HEK293T (cell line): Measurements from ENCODE around the gene RNF26.

Experiments
- CTCF ChIA-PET: fragments of 350-600 bp; formaldehyde crosslinking; extraction: SDS; loops from one replicate; lab custom pipeline; 2021; ENCODE audit warnings: antibody characterized with exemption, inconsistent platforms; lab: Yijun Ruan, JAX
- POLR2A ChIA-PET: fragments of 350-600 bp; formaldehyde crosslinking; extraction: SDS; loops from one replicate; lab custom pipeline; 2020; ENCODE audit warnings: antibody characterized with exemption, inconsistent platforms; lab: Yijun Ruan, JAX
- DNase-seq: peaks from one replicate; pipeline ENCODE4 v3.0.0; 2012; ENCODE audit warnings: mixed read lengths; ENCODE audit errors: extremely low spot score
- ARNT ChIP-seq: fragments of 450-650 bp; IDR thresholded peaks from 2 replicates; pipeline ENCODE4 v1.6.1; 2017; ENCODE audit warnings: mild to moderate bottlenecking
- BHLHE40 ChIP-seq: fragments of 450-650 bp; IDR thresholded peaks from 2 replicates; pipeline ENCODE4 v1.6.1; 2016; ENCODE audit warnings: mild to moderate bottlenecking, moderate library complexity, borderline replicate concordance
- CTBP1 ChIP-seq: fragments of 450-650 bp; IDR thresholded peaks from 2 replicates; pipeline ENCODE4 v1.6.1; 2016; ENCODE audit warnings: borderline replicate concordance
- ELF4 ChIP-seq: fragments of 450-650 bp; IDR thresholded peaks from 2 replicates; pipeline ENCODE4 v1.6.1; 2017; ENCODE audit warnings: antibody characterized with exemption
- FOXA1 ChIP-seq: fragments of 450-650 bp; IDR thresholded peaks from 2 replicates; pipeline ENCODE4 v1.6.1; 2016; ENCODE audit warnings: mild to moderate bottlenecking
- FOXK2 ChIP-seq: fragments of 450-650 bp; IDR thresholded peaks from 2 replicates; pipeline ENCODE4 v1.6.1; 2016; ENCODE audit warnings: mild to moderate bottlenecking
- FOXM1 ChIP-seq: fragments of 450-650 bp; IDR thresholded peaks from 2 replicates; pipeline ENCODE4 v1.6.1; 2017; ENCODE audit warnings: mild to moderate bottlenecking, borderline replicate concordance
- HDGF ChIP-seq: fragments of 450-650 bp; IDR thresholded peaks from 2 replicates; pipeline ENCODE4 v1.6.1; 2017; ENCODE audit warnings: antibody characterized with exemption, borderline replicate concordance
- L3MBTL2 ChIP-seq: fragments of 450-650 bp; conservative IDR thresholded peaks from 2 replicates; pipeline ENCODE4 v1.6.1; 2016; ENCODE audit warnings: mild to moderate bottlenecking
- LEF1 ChIP-seq: fragments of 450-650 bp; IDR thresholded peaks from 2 replicates; pipeline ENCODE4 v1.6.1; 2017; ENCODE audit warnings: mild to moderate bottlenecking, borderline replicate concordance
- NFRKB ChIP-seq: fragments of 450-650 bp; IDR thresholded peaks from 2 replicates; pipeline ENCODE4 v1.6.1; 2016; ENCODE audit warnings: mild to moderate bottlenecking, moderate library complexity
- SP1 ChIP-seq: fragments of 450-650 bp; IDR thresholded peaks from 2 replicates; pipeline ENCODE4 v1.6.1; 2017
- SUZ12 ChIP-seq: fragments of 450-650 bp; IDR thresholded peaks from 2 replicates; pipeline ENCODE4 v1.6.1; 2016; ENCODE audit warnings: mild to moderate bottlenecking
- TARDBP ChIP-seq: fragments of 450-650 bp; IDR thresholded peaks from 2 replicates; pipeline ENCODE4 v1.6.1; 2016
- ZNF384 ChIP-seq: fragments of 450-650 bp; IDR thresholded peaks from 2 replicates; pipeline ENCODE4 v1.6.1; 2016
- TF ChIP-seq, protein P1 (sequence below): fragments of 450-650 bp; IDR thresholded peaks from 2 replicates; pipeline ENCODE4 v1.6.1; 2016

Gene RNF26

GRCh38 chr11:119316016-119316728, 18.2 kb upstream of the RNF26 start:
- POLR2A ChIA-PET = interaction anchor here (1.1 to 3.7 kb wide), 6 partner anchors 10 to 214 kb away, joined by 3 to 17 read pairs (median 7); partner anchors contain the start of genes CBL, DPAGT1 and RNF26
- CTCF ChIA-PET = interaction anchor here (0.6 to 1.3 kb wide), 2 partner anchors 22 to 24 kb away, joined by 3 to 4 read pairs; no protein-coding TSS in a partner anchor
- no peak for DNase-seq
- no peak for TF ChIP-seq NFRKB
- no peak for TF ChIP-seq CTBP1
- no peak for TF ChIP-seq SUZ12
- TF ChIP-seq L3MBTL2 = no peak
- no peak for TF ChIP-seq ARNT
- TF ChIP-seq, protein P1, sequence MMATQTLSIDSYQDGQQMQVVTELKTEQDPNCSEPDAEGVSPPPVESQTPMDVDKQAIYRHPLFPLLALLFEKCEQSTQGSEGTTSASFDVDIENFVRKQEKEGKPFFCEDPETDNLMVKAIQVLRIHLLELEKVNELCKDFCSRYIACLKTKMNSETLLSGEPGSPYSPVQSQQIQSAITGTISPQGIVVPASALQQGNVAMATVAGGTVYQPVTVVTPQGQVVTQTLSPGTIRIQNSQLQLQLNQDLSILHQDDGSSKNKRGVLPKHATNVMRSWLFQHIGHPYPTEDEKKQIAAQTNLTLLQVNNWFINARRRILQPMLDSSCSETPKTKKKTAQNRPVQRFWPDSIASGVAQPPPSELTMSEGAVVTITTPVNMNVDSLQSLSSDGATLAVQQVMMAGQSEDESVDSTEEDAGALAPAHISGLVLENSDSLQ = no peak
- TF ChIP-seq FOXK2 = no peak
- TF ChIP-seq HDGF = no peak
- no peak for TF ChIP-seq LEF1
- no peak for TF ChIP-seq ZNF384
- no peak for TF ChIP-seq FOXM1
- no peak for TF ChIP-seq ELF4
- TF ChIP-seq BHLHE40 = no peak
- no peak for TF ChIP-seq FOXA1
- TF ChIP-seq SP1 = no peak
- no peak for TF ChIP-seq TARDBP

- DNase-seq = peak; percentile 72
- TF ChIP-seq ELF4 (no peak), L3MBTL2 (peak; percentile 56)
- ChIA-PET POLR2A (interaction anchor here (0.8 to 3.7 kb wide), 13 partner anchors 9 to 266 kb away, joined by 3 to 17 read pairs (median 3); partner anchors contain the start of genes CBL, DPAGT1 and RNF26), CTCF (interaction anchor here (0.6 to 1.3 kb wide), 3 partner anchors 23 to 157 kb away, joined by 3 read pairs; no protein-coding TSS in a partner anchor)
Measured at GRCh38 chr11:119316729-119317591, 17.4 kb upstream of the RNF26 start, which contains the start of gene MCAM. MCAM (minus strand) TSS chr11:119317130; CDS start chr11:119317101, 29 bp downstream.

DNA sequence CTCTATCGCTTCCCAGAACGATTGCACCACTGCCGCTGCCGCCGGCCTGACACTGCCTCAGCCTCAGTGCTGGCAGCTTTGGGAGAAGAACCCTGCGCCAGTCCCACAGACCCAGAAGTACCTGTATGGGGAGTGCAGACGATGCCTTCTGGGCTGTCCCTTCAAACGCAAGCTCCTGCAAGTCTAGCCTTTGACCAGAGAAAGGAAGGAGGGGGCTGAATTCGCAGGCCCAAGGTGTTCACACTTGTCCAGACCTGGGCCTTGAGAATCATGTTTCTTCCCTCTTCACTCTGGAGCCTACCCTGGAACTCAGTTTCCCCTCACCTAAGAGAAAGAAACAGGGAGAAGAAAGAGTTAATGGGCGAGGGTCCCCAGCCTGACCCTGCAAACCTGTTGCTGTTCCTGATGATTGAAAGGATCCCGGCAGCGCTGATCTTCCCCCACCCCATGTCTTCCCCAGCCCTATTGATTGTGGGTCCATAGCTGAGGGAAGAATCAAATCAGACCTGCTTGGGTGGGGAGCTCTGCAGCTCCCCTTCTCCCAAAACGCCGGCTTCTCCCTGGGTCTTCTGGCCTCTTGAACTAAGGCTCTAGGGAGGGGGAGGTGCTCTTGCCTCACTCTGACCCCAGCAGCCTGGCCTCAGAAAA, 16.6 kb upstream of the RNF26 start:
- no peak for DNase-seq
- TF ChIP-seq FOXK2 = no peak
- no peak for TF ChIP-seq FOXA1
- TF ChIP-seq SUZ12 = no peak
- TF ChIP-seq ELF4 = no peak
- TF ChIP-seq TARDBP = no peak
- ChIA-PET CTCF (interaction anchor here (0.6 to 1.3 kb wide), 2 partner anchors 22 to 158 kb away, joined by 3 read pairs; no protein-coding TSS in a partner anchor), POLR2A (interaction anchor here (0.8 to 3.7 kb wide), 11 partner anchors 10 to 266 kb away, joined by 3 to 17 read pairs (median 4); partner anchors contain the start of genes CBL, DPAGT1 and RNF26)

GRCh38 chr11:119318240-119319135, 15.8 kb upstream of the RNF26 start:
- TF ChIP-seq SP1 (no peak), FOXA1 (no peak), HDGF (no peak), FOXM1 (no peak), L3MBTL2 (no peak), SUZ12 (no peak), ZNF384 (no peak), TARDBP (no peak), ELF4 (no peak), FOXK2 (no peak), BHLHE40 (no peak), CTBP1 (no peak), ARNT (no peak), LEF1 (no peak), NFRKB (no peak)
- TF ChIP-seq, protein P1 = no peak
- CTCF ChIA-PET = interaction anchor here (0.7 to 1.0 kb wide), 4 partner anchors 10 to 157 kb away, joined by 3 read pairs; no protein-coding TSS in a partner anchor
- no peak for DNase-seq
- POLR2A ChIA-PET = interaction anchor here (0.6 to 3.7 kb wide), 3 partner anchors 8 to 156 kb away, joined by 3 to 17 read pairs (median 3); no protein-coding TSS in a partner anchor

DNA sequence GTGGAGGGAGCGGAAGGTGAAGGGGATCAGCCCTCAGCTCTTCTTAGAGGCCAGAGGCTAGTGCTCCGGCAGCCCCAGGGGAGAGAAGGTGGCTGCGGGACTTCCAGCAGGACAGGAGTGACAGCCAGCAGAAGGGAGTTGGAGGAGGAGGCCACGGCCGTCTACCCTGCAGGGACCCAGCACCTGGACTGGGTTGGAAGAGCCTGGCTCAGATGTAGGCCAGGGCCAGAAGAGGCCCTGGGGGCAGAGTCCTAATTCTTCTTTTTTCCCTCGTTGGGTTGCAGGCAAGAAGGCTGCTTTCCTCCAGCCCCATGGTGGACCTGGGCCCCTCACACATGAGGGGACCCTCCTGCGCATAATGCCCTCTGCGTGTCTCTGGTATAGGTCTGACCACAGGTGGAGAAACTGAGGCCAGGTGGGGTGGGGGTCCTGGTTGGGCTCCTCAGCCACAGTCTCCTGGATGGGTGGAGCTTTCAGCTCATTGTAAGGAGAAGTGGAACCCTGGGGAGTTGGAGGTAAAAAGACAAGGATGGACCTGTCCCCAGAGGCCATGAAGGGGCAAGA, 15.1 kb upstream of the RNF26 start:
- CTCF ChIA-PET = interaction anchor here (0.7 to 1.0 kb wide), 4 partner anchors 10 to 156 kb away, joined by 3 read pairs; no protein-coding TSS in a partner anchor
- TF ChIP-seq, protein P1 = no peak
- TF ChIP-seq SUZ12 (no peak), L3MBTL2 (no peak), ARNT (no peak), ELF4 (no peak), FOXA1 (no peak), NFRKB (no peak), ZNF384 (no peak), HDGF (no peak), LEF1 (no peak)
- POLR2A ChIA-PET = interaction anchor here (0.6 to 3.7 kb wide), 4 partner anchors 9 to 155 kb away, joined by 3 to 17 read pairs (median 3); no protein-coding TSS in a partner anchor
- no peak for DNase-seq
